HCT116 (cell line): ENCODE data around the gene DPH2. TPM values are rescaled to one million over a fixed set of nuclear protein-coding genes. Genes with fewer than 3 reads are reported as not detected.

ENCODE experiments used
- ATAC-seq: fragments of 200-7000 bp; cut with Tn5 transposase; 2 replicates; pipeline ENCODE4 v1.9.1; 2020; ENCODE audit warnings: mild to moderate bottlenecking, moderate library complexity
- BruUV-seq: library from RNA; stranded (reverse); fragments of 400-500 nt; replicated peaks from 2 replicates; lab custom pipeline; 2021; lab: Mats Ljungman, UMichigan
- CTCF ChIA-PET: fragments of 300-600 bp; sonication (Branson Sonifier 250); formaldehyde crosslinking; loops from one replicate; lab custom pipeline; 2021; ENCODE audit warnings: antibody characterized with exemption; lab: Charles Lee
- POLR2A ChIA-PET: fragments of 300-600, 350-600 bp; sonication (Branson Sonifier 250); formaldehyde crosslinking; loops from one replicate; lab custom pipeline; 2021; ENCODE audit warnings: antibody characterized with exemption; lab: Charles Lee
- RAD21 ChIA-PET, 2 experiments: fragments of 300-600 bp; sonication (Branson Sonifier 250); formaldehyde crosslinking; loops; one replicate each; lab custom pipeline; 2023; ENCODE audit warnings: low total read pairs in 2 of 2; ENCODE audit not compliant: uncharacterized antibody in 2 of 2, unreplicated experiment in 2 of 2, low non-redundant PET in 1 of 2; lab: Charles Lee
- DNase-seq: peaks from one replicate; pipeline ENCODE4 v3.0.0-alpha.2; 2010; ENCODE audit warnings: low read depth, low spot score
- H2AFZ ChIP-seq: fragments of 200-600 bp; shearing (Covaris generic), sonication (generic); 2 replicates; pipeline ENCODE4 v1.6.1; 2017; ENCODE audit warnings: low read depth, mixed run types, mixed read lengths, antibody characterized with exemption, low read length; ENCODE audit not compliant: poor library complexity, severe bottlenecking
- H3K27ac ChIP-seq: 2 replicates; pipeline ENCODE4 v1.5.1; 2012; ENCODE audit warnings: low read depth, low read length
- H3K27me3 ChIP-seq: fragments of 200-600 bp; sonication (generic); 2 replicates; pipeline ENCODE4 v1.6.1; 2016; ENCODE audit warnings: mixed run types, low read length, mixed read lengths; ENCODE audit not compliant: insufficient read depth
- H3K36me3 ChIP-seq, 2 experiments: fragments of 200-500 bp in 1 of 2; fragments of 200-600 bp in 1 of 2; sonication (Bioruptor generic) in 1 of 2; sonication (generic) in 1 of 2; 2 replicates each; pipeline versions ENCODE4 v1.5.1 to v1.6.1; 2014 to 2016; ENCODE audit warnings: low read length in 2 of 2, inconsistent platforms in 1 of 2, mixed read lengths in 1 of 2, mixed run types in 1 of 2; ENCODE audit not compliant: insufficient read depth in 2 of 2, control insufficient read depth in 1 of 2
- H3K4me1 ChIP-seq, 2 experiments: fragments of 200-600 bp in 1 of 2; sonication (generic) in 1 of 2; 2 replicates each; pipeline versions ENCODE4 v1.5.1 to v1.6.1; 2012 to 2017; ENCODE audit warnings: low read length in 2 of 2, inconsistent platforms in 1 of 2, mild to moderate bottlenecking in 1 of 2, mixed read lengths in 1 of 2, mixed run types in 1 of 2, moderate library complexity in 1 of 2; ENCODE audit not compliant: insufficient read depth in 2 of 2, control insufficient read depth in 1 of 2
- H3K4me2 ChIP-seq: fragments of 200-600 bp; sonication (generic); 2 replicates; pipeline ENCODE4 v1.6.1; 2017; ENCODE audit warnings: mixed run types, low read length, mixed read lengths
- H3K4me3 ChIP-seq, 2 experiments: fragments of 200-600 bp in 1 of 2; sonication (generic) in 1 of 2; replicated peaks in 1 of 2; 2 replicates each; pipeline ENCODE4 v1.5.1; 2011 to 2016; ENCODE audit warnings: low read length in 2 of 2, control low read depth in 1 of 2, low read depth in 1 of 2, mild to moderate bottlenecking in 1 of 2, mixed read lengths in 1 of 2, mixed run types in 1 of 2
- H3K79me2 ChIP-seq: fragments of 200-600 bp; sonication (generic); 2 replicates; pipeline ENCODE4 v1.6.1; 2017; ENCODE audit warnings: mild to moderate bottlenecking, mixed run types, low read length, moderate library complexity, mixed read lengths; ENCODE audit not compliant: insufficient read depth
- H3K9ac ChIP-seq: fragments of 200-600 bp; sonication (generic); 2 replicates; pipeline ENCODE4 v1.6.1; 2016; ENCODE audit warnings: low read length, mixed read lengths
- H3K9me2 ChIP-seq: fragments of 200-600 bp; sonication (generic), shearing (Covaris generic); 2 replicates; pipeline ENCODE4 v1.6.1; 2017; ENCODE audit warnings: mixed run types, mild to moderate bottlenecking, moderate library complexity; ENCODE audit not compliant: insufficient read depth
- H3K9me3 ChIP-seq, 2 experiments: fragments of 200-500 bp in 1 of 2; fragments of 200-600 bp in 1 of 2; sonication (Bioruptor generic) in 1 of 2; sonication (generic) in 1 of 2; 2 replicates each; pipeline ENCODE4 v1.6.1; 2014 to 2017; ENCODE audit warnings: low read length in 2 of 2, mixed read lengths in 2 of 2, inconsistent platforms in 1 of 2, low read depth in 1 of 2, mild to moderate bottlenecking in 1 of 2, mixed run types in 1 of 2, moderate library complexity in 1 of 2; ENCODE audit not compliant: control insufficient read depth in 1 of 2, insufficient read depth in 1 of 2
- H4K20me1 ChIP-seq: fragments of 200-600 bp; sonication (generic), shearing (Covaris generic); 2 replicates; pipeline ENCODE4 v1.6.1; 2017; ENCODE audit warnings: mixed run types, mild to moderate bottlenecking, moderate library complexity; ENCODE audit not compliant: insufficient read depth
- ATF3 ChIP-seq: IDR thresholded peaks from 2 replicates; pipeline ENCODE4 v1.6.1; 2012
- CTCF ChIP-seq, 3 experiments: fragments of 200-600 bp in 1 of 3; sonication (generic) in 1 of 3; IDR thresholded peaks in 2 of 3; conservative IDR thresholded peaks in 1 of 3; 2 replicates each; pipeline ENCODE4 v1.5.1; 2012 to 2017; ENCODE audit warnings: low read depth in 2 of 3, low read length in 2 of 3, antibody characterized with exemption in 1 of 3, borderline replicate concordance in 1 of 3, control low read depth in 1 of 3, mild to moderate bottlenecking in 1 of 3, mixed read lengths in 1 of 3, mixed run types in 1 of 3, moderate library complexity in 1 of 3; ENCODE audit not compliant: insufficient read depth in 1 of 3
- ELF1 ChIP-seq: IDR thresholded peaks from 2 replicates; pipeline ENCODE4 v1.6.1; 2012; ENCODE audit warnings: low read depth, borderline replicate concordance
- POLR2AphosphoS5 ChIP-seq: IDR thresholded peaks from 2 replicates; pipeline ENCODE4 v1.6.1; 2011; ENCODE audit warnings: mild to moderate bottlenecking, low read depth, low read length, moderate library complexity
- SIN3A ChIP-seq: IDR thresholded peaks from 2 replicates; pipeline ENCODE4 v1.6.1; 2012; ENCODE audit warnings: low read depth
- SRF ChIP-seq: IDR thresholded peaks from 2 replicates; pipeline ENCODE4 v1.6.1; 2012; ENCODE audit warnings: low read depth
- YY1 ChIP-seq: IDR thresholded peaks from 2 replicates; pipeline ENCODE4 v1.6.1; 2011; ENCODE audit warnings: low read length, low read depth, moderate library complexity, mild to moderate bottlenecking; ENCODE audit not compliant: insufficient replicate concordance; ENCODE audit errors: extremely low read depth
- ZFX ChIP-seq: fragments of 450-650 bp; IDR thresholded peaks from 2 replicates; pipeline ENCODE4 v1.6.1; 2017
- ZNF274 ChIP-seq: fragments of 200-500 bp; sonication (Bioruptor generic); IDR thresholded peaks from 2 replicates; pipeline ENCODE4 v1.6.1; 2014; ENCODE audit warnings: mild to moderate bottlenecking, low read depth, low read length, inconsistent platforms
- intact Hi-C: fragments of 100-400 bp; cut with micrococcal nuclease; formaldehyde crosslinking; loops from 2 replicates; pipeline ENCODE4 v1.10.0; 2022
- total RNA-seq: library from RNA; stranded (reverse); gene quantifications from one replicate; pipeline ENCODE4 v1.2.1, GENCODE V29; 2021; ENCODE audit not compliant: unreplicated experiment

Gene DPH2
- total RNA-seq, 1 experiment from 2014 or later, result 53.2 TPM

GRCh38 chr1:43990271-43991199, 20.7 kb downstream of the DPH2 start:
- ChIA-PET RAD21 (no interaction called here), CTCF (interaction anchor here (1.0 kb wide), 1 partner anchor 56 kb away, joined by 3 read pairs; no protein-coding TSS in a partner anchor), POLR2A (no interaction called here)
- TF ChIP-seq CTCF (IDR thresholded peaks at IDR 0.05 in 2 of 3, conservative IDR thresholded peaks at IDR 0.05 in 1 of 3; ENCODE audit: borderline replicate concordance in 1 of 3, insufficient read depth in 1 of 3, low read depth in 2 of 3, low read length in 2 of 3) (0 out of 6 replicates have a peak, but pooled peaks of 1 of the 3 experiments have one; percentile 6), SRF (no peak)
- intact Hi-C loops, result no loop called here
- H3K9me3 ChIP-seq, result no peaks in the 10 kb centered on the region
- no peaks in the 10 kb centered on the region for H3K79me2 ChIP-seq
- H2AFZ ChIP-seq, result no peak overlapping the region
- H3K9me2 ChIP-seq, result no peaks in the 10 kb centered on the region
- TSS peak; percentile 46 for BruUV-seq
- peak; percentile 6; the same call in 1 of the 2 replicates for ATAC-seq
- peak overlapping the region; percentile 91 for H3K4me2 ChIP-seq
- peak overlapping the region; percentile 80 for H3K9ac ChIP-seq
- no peaks in the 10 kb centered on the region for H3K27me3 ChIP-seq
- H4K20me1 ChIP-seq, result no peaks in the 10 kb centered on the region
- no peak for DNase-seq
- H3K27ac ChIP-seq, result peak overlapping the region; percentile 82
- peaks cover 2 to 20% of the 10 kb centered on the region in 2 experiments; a peak in 2 of 4 replicates for H3K36me3 ChIP-seq
- H3K4me1 ChIP-seq, result peaks cover 10 to 39% of the 10 kb centered on the region in 2 experiments
- peak overlapping the region; percentile 63 to 72 for H3K4me3 ChIP-seq

- H4K20me1 ChIP-seq, result no peaks in the 10 kb centered on the region
- ATAC-seq (peak; percentile 34; the same call in 1 of the 2 replicates), DNase-seq (no peak)
- no peaks in the 10 kb centered on the region for H3K79me2 ChIP-seq
- CTCF ChIA-PET, result interaction anchor here (1.4 kb wide), 1 partner anchor 46 kb away, joined by 4 read pairs; no protein-coding TSS in a partner anchor
- H3K4me1 ChIP-seq, result peaks cover 10 to 39% of the 10 kb centered on the region in 2 experiments
- H3K27ac ChIP-seq, result peak overlapping the region; percentile 82
- no peaks in the 10 kb centered on the region for H3K9me3 ChIP-seq
- peak overlapping the region; percentile 80 for H3K9ac ChIP-seq
- POLR2A ChIA-PET, result no interaction called here
- BruUV-seq, result no TSS peak
- H3K9me2 ChIP-seq, result no peaks in the 10 kb centered on the region
- peak overlapping the region; percentile 91 for H3K4me2 ChIP-seq
- H2AFZ ChIP-seq, result peak overlapping the region; percentile 65
- H3K27me3 ChIP-seq, result no peaks in the 10 kb centered on the region
- RAD21 ChIA-PET, result interaction anchor here in 1 of 2 experiments (1.1 kb wide), 1 partner anchor 21 kb away, joined by 3 read pairs; the partner anchor contains the start of gene DPH2
- H3K36me3 ChIP-seq, result peaks cover 0 to 14% of the 10 kb centered on the region in 2 experiments; a peak in 2 of 4 replicates
- intact Hi-C loops, result no loop called here
- peak overlapping the region; percentile 63 to 72 for H3K4me3 ChIP-seq
- TF ChIP-seq POLR2AphosphoS5 (no peak), ZFX (no peak), ELF1 (no peak), SRF (no peak), ATF3 (no peak), SIN3A (no peak), ZNF274 (no peak), CTCF (IDR thresholded peaks at IDR 0.05 in 2 of 3, conservative IDR thresholded peaks at IDR 0.05 in 1 of 3; ENCODE audit: borderline replicate concordance in 1 of 3, insufficient read depth in 1 of 3, low read depth in 2 of 3, low read length in 2 of 3) (no peak), YY1 (no peak)
These were observed 21.3 kb downstream of the DPH2 start for GRCh38 chr1:43991200-43991475.
